ENCODE data around the gene SHISAL2A.

The SHISAL2A gene

DNA sequence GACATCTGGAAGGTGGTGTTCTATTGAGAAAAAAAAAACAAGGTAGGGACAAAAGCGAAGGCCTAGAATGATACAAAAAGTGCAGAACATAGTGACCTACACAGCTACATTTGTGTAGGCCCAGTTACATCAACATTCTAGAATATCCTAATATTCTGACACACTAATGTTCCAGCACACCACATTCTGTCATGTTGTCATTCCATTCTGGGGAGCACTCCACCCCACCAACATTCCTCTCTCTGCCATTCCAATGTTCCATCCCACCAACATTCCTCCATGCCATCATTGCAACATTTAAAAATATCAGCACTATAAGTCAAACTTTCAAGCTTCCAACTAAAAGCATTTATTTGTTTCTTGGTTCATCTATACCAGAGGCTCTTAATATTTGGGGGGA lies 36.7 kb downstream of the SHISAL2A start:
- Histone ChIP-seq H3K4me1 (ENCODE audit: control insufficient read depth, low read length) (peaks cover 2% of the 10 kb centered on the region; the same call in 1 of the 2 replicates), H3K79me2 (ENCODE audit: control insufficient read depth, low read length) (no peaks in the 10 kb centered on the region), H3F3A (ENCODE audit: control insufficient read depth, insufficient read depth) (no peaks in the 10 kb centered on the region), H3K27me3 (ENCODE audit: control insufficient read depth, low read length) (no peaks in the 10 kb centered on the region), H3K9me3 (ENCODE audit: control insufficient read depth, insufficient read depth, low read length) (no peaks in the 10 kb centered on the region), H3K9me2 (replicated peaks; ENCODE audit: control insufficient read depth, low read length) (no peaks in the 10 kb centered on the region), H3K4me2 (ENCODE audit: low read length) (no peak overlapping the region), H4K20me1 (ENCODE audit: control insufficient read depth, insufficient read depth, low read depth, low read length) (no peaks in the 10 kb centered on the region), H3K27ac (ENCODE audit: low read depth, low read length) (no peak overlapping the region), H3K36me3 (ENCODE audit: control insufficient read depth, low read length) (no peaks in the 10 kb centered on the region), H3K4me3 (ENCODE audit: low read length) (no peak overlapping the region)
- TF ChIP-seq EZH2phosphoT487 (IDR thresholded peaks at IDR 0.05; ENCODE audit: borderline replicate concordance, low read length), result no peak
- TF ChIP-seq, protein P1, sequence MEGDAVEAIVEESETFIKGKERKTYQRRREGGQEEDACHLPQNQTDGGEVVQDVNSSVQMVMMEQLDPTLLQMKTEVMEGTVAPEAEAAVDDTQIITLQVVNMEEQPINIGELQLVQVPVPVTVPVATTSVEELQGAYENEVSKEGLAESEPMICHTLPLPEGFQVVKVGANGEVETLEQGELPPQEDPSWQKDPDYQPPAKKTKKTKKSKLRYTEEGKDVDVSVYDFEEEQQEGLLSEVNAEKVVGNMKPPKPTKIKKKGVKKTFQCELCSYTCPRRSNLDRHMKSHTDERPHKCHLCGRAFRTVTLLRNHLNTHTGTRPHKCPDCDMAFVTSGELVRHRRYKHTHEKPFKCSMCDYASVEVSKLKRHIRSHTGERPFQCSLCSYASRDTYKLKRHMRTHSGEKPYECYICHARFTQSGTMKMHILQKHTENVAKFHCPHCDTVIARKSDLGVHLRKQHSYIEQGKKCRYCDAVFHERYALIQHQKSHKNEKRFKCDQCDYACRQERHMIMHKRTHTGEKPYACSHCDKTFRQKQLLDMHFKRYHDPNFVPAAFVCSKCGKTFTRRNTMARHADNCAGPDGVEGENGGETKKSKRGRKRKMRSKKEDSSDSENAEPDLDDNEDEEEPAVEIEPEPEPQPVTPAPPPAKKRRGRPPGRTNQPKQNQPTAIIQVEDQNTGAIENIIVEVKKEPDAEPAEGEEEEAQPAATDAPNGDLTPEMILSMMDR (IDR thresholded peaks at IDR 0.05; ENCODE audit: low read depth, low read length, poor library complexity, severe bottlenecking), result no peak

GRCh38 chr1:52670604-52671003 lies 37.6 kb downstream of the SHISAL2A start:
- no peaks in the 10 kb centered on the region for H3K79me2 ChIP-seq (ENCODE audit: control insufficient read depth, low read length)
- no peak overlapping the region for H3K27ac ChIP-seq (ENCODE audit: low read depth, low read length)
- peaks cover 4% of the 10 kb centered on the region; the same call in 1 of the 2 replicates for H3K4me1 ChIP-seq (ENCODE audit: control insufficient read depth, low read length)
- no peaks in the 10 kb centered on the region for H3F3A ChIP-seq (ENCODE audit: control insufficient read depth, insufficient read depth)
- no peak for TF ChIP-seq EZH2phosphoT487 (IDR thresholded peaks at IDR 0.05; ENCODE audit: borderline replicate concordance, low read length)
- TF ChIP-seq, protein P1 (IDR thresholded peaks at IDR 0.05; ENCODE audit: low read depth, low read length, poor library complexity, severe bottlenecking), result no peak
- H3K4me3 ChIP-seq (ENCODE audit: low read length), result no peak overlapping the region
- H3K36me3 ChIP-seq (ENCODE audit: control insufficient read depth, low read length), result no peaks in the 10 kb centered on the region
- no peaks in the 10 kb centered on the region for H3K27me3 ChIP-seq (ENCODE audit: control insufficient read depth, low read length)
- H3K9me2 ChIP-seq (replicated peaks; ENCODE audit: control insufficient read depth, low read length), result no peaks in the 10 kb centered on the region
- H3K4me2 ChIP-seq (ENCODE audit: low read length), result no peak overlapping the region
- H3K9me3 ChIP-seq (ENCODE audit: control insufficient read depth, insufficient read depth, low read length), result no peaks in the 10 kb centered on the region
- H4K20me1 ChIP-seq (ENCODE audit: control insufficient read depth, insufficient read depth, low read depth, low read length), result no peaks in the 10 kb centered on the region

- H3K79me2 ChIP-seq (ENCODE audit: control insufficient read depth, low read length), result no peaks in the 10 kb centered on the region
- no peak overlapping the region for H3K4me2 ChIP-seq (ENCODE audit: low read length)
- no peaks in the 10 kb centered on the region for H4K20me1 ChIP-seq (ENCODE audit: control insufficient read depth, insufficient read depth, low read depth, low read length)
- peaks cover 4% of the 10 kb centered on the region; the same call in 1 of the 2 replicates for H3K4me1 ChIP-seq (ENCODE audit: control insufficient read depth, low read length)
- TF ChIP-seq, protein P1 (IDR thresholded peaks at IDR 0.05; ENCODE audit: low read depth, low read length, poor library complexity, severe bottlenecking), result no peak
- no peak for TF ChIP-seq EZH2phosphoT487 (IDR thresholded peaks at IDR 0.05; ENCODE audit: borderline replicate concordance, low read length)
- no peaks in the 10 kb centered on the region for H3K9me3 ChIP-seq (ENCODE audit: control insufficient read depth, insufficient read depth, low read length)
- H3K36me3 ChIP-seq (ENCODE audit: control insufficient read depth, low read length), result no peaks in the 10 kb centered on the region
- no peaks in the 10 kb centered on the region for H3K27me3 ChIP-seq (ENCODE audit: control insufficient read depth, low read length)
- H3K9me2 ChIP-seq (replicated peaks; ENCODE audit: control insufficient read depth, low read length), result no peaks in the 10 kb centered on the region
- no peak overlapping the region for H3K27ac ChIP-seq (ENCODE audit: low read depth, low read length)
- no peak overlapping the region for H3K4me3 ChIP-seq (ENCODE audit: low read length)
- no peaks in the 10 kb centered on the region for H3F3A ChIP-seq (ENCODE audit: control insufficient read depth, insufficient read depth)
These were observed 40.0 kb downstream of the SHISAL2A start for GRCh38 chr1:52672946-52673345.

Measured in DOHH2 (cell line).